HG02678 (cell line): Measurements from ENCODE around the gene MYO5C.
A peak's percentile ranks its signal among the peaks of the same experiment; 100 is the strongest.
"Not testable (repeated sequence)": the region's sequence is repeated elsewhere in the genome, so short reads cannot be mapped to it uniquely, and the experiment has no call there.

ENCODE experiments used
- ATAC-seq: cut with Tn5 transposase; IDR thresholded peaks from one replicate; pipeline ENCODE4 v1.9.1; 2021; ENCODE audit warnings: mild to moderate bottlenecking, moderate library complexity; ENCODE audit not compliant: unreplicated experiment

MYO5C gene

DNA sequence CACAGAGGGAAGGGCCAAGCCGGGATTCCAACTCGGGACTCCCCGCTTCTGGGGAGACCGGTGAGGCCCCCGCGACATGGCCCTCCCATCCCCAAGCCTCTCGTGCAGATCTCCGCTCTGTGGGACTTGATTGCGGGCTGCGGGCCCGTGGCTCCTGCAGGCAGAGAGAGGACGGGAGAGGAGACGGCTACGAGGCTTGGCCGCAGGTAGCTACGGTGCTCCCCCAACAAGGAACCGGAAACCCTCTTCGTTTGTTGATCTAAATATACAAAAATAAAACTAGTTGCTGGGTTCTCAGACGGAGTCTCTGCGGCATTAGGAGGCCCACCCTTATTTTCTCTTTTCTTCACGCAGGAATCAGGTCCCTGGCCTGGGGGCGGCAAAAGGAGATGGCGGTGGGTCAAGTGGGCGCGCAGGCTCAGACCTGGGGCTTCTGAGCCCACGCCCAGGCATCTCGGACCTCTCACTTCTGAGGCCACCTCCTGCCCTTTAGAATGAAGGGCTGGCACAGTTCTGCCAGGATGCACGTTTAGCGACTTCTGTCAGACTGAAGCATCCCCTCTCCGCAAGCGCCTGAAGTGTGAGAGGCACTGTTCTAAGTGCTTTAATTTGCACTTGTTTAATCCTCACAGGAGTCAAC, 115.3 kb downstream of the MYO5C start:
- peak; percentile 20 for ATAC-seq

DNA sequence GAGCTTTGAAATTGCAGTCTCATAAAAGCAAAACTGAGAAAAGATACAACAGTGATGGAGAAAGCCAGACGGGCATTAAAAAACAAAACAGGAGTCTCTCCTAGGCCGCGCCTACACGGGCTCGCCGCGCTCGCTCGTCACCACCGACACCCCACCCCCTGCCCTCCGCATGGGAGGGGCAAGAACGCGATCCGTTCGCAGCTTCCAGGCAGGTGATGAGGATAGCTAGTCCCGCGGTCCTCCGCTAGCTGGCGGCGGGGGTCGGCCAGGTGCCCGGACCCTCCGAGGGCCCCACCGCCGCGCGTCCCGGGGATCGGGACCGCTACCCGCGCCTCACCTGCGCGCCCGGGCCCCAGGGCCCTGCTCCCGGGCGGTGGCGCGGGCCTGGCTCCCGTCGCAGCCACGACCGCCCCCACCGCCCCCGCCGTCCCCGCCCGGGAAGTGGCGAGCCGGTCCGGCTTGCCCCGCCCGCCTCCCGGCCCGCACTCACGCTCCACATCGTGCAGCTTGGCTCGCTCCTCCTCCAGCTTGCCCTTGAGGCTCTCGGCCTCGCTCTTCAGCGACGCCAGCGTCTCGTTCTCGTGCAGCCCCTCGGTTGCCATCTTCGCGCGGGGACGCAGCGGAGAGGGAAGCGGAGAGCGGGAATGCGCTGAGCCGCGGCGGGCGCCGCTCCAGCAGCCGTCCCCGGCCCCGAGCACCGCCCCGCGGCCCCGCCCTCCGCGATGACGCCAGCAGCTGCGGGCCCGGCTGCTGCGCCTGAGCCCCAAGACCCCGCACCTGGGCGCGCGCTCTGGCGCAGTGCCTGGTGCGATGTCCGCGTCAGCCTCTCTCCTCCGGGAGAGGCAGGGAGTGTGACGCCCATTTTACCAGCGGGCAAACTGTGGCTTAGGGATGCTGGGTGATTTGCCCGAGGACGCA, 116.1 kb downstream of the MYO5C start:
- peak; percentile 82 for ATAC-seq

- ATAC-seq, result no peak
These were observed 116.8 kb downstream of the MYO5C start for GRCh38 chr15:52178765-52179164.

GRCh38 chr15:52172869-52173268, 122.7 kb downstream of the MYO5C start:
- no peak for ATAC-seq

DNA sequence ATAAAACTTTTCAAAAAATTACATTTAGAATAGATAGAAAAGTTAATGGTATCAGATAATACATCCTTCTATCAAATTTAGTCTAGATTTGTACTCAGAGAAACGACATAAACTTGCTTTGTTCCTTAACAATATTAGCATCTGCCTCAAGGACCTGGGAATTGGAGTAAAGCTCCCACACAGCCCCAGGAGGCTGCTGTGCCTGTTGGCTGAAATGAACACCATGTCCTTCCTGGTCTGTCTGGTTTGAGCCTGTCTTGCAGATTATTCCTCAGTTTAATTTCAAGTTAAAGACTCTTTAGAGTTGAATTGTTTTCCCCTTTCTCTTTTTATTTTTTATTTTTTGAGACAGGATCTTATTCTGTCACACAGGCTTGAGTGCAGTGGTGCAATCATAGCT, 123.8 kb downstream of the MYO5C start:
- ATAC-seq, result no peak

- no peak for ATAC-seq
These were observed 124.2 kb downstream of the MYO5C start for GRCh38 chr15:52171386-52171785.

- ATAC-seq, result not testable (repeated sequence)
These were observed 125.4 kb downstream of the MYO5C start for GRCh38 chr15:52170199-52170598.

DNA sequence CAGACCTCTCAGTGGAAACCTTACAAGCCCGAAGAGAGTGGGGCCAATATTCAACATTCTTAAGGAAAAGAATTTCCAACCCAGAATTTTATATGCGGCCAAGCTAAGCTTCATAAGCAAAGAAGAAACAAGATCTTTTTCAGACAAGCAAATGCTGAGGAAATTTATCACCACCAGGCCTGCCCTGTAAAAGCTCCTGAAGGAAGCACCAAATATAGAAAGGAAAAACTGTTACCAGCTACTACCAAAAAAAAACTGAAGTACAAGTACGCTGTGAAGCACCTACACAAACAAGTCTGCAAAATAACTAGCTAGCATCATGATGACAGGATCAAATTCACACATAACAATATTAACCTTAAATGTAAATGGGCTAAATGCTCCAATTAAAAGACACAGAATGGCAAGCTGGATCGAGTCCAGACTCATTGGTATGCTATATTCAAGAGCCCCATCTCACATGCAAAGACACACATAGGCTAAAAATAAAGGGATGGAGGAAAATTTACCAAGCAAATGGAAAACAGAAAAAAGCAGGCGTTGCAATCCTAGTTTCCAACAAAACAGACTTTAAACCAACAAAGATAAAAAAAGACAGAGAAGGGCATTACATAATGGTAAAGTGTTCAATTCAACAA, 130.0 kb downstream of the MYO5C start:
- not testable (repeated sequence) for ATAC-seq

DNA sequence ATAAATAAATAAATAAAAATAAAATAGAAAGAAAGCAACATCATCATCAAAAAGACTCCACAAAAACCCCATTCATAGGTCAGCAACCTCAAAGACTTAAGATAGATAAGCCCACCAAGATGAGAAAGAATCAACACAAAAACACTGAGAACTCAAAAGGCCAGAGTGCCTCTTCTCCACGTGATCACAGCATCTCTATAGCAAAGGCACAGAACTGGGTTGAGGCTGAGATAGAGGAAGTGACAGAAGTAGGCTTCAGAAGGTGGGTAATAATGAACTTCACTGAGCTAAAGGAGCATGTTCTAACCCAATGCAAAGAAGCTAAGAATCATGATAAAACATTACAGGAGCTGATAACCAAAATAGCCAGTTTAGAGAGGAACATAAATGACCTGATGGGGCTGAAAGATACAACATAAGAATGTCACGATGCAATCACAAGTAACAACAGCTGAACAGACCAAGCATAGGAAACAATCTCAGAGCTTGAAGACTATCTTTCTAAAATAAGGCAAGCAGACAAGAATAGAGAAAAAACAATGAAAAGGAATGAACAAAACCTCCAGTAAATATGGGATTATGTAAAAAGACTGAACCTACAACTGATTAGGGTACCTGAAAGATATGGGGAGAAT, 130.9 kb downstream of the MYO5C start:
- ATAC-seq, result no peak

GRCh38 chr15:52163321-52164190, 132.0 kb downstream of the MYO5C start:
- no peak for ATAC-seq

DNA sequence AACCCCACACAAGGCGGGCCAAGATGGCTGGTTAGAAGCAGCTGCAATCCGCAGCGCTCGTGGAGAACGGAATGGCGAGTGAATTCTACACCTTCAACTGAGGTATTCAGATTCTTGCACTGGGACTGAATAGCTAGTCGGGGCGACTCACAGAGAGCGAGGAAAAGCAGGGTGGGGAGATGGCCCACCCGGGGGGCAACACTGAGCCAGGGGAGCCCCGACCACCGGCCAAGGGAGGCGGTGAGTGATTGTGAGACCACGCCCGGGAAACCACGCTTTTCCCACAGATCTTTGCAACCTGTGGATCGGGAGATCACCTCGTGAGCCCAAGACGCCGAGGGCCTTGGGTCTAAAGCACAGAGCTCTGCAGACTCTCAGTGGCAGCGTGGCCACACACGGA, 132.7 kb downstream of the MYO5C start:
- ATAC-seq, result no peak

GRCh38 chr15:52162260-52162659, 133.3 kb downstream of the MYO5C start:
- no peak for ATAC-seq

- ATAC-seq, result no peak
These were observed 134.1 kb downstream of the MYO5C start for GRCh38 chr15:52161406-52161966.

GRCh38 chr15:52159645-52160044, 136.0 kb downstream of the MYO5C start:
- no peak for ATAC-seq

- ATAC-seq, result no peak
These were observed 137.4 kb downstream of the MYO5C start for GRCh38 chr15:52158084-52158765.

DNA sequence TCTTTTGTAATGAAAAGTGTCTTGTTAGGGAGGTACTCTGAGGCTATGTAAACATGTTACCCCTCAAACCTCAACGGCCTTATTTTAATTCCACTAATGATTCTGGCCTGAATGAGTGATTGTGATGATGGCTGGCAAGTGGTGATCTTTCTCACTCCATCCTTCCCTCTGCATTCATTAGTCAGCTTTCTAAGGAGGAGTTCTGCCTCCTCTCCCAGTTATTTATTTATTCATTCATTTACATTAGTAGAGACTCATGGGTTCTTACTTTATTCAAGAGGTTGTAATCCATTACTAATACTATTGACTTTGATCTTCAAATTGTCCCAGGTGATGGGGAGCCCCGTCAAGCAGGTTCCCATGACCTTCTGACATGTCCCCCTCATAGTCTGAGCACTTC, 139.7 kb downstream of the MYO5C start:
- no peak for ATAC-seq

GRCh38 chr15:52154896-52155865, 140.4 kb downstream of the MYO5C start:
- ATAC-seq, result no peak
